ENCODE measurements around the gene GPNMB. TPM values are rescaled to one million over a fixed set of nuclear protein-coding genes. Genes with fewer than 3 reads are reported as not detected.

The GPNMB gene
- total RNA-seq, 4 donors from 2014 or later = 91.3 to 294 (median 143) TPM

GRCh38 chr7:23294549-23295400 is 48.2 kb downstream of the GPNMB start:
- TF ChIP-seq CTCF (IDR thresholded peaks at IDR 0.05) = no peak
- DNase-seq (ENCODE audit: low spot score) = no peak
- no peak for ATAC-seq (ENCODE audit: low FRiP score)

GRCh38 chr7:23295401-23295697 is 48.8 kb downstream of the GPNMB start:
- TF ChIP-seq CTCF (IDR thresholded peaks at IDR 0.05) = no peak
- no peak for DNase-seq (ENCODE audit: low spot score)

GRCh38 chr7:23298141-23298881 is 51.7 kb downstream of the GPNMB start:
- no peak for TF ChIP-seq CTCF (IDR thresholded peaks at IDR 0.05)
- ATAC-seq (ENCODE audit: low FRiP score) (peak; percentile 34), DNase-seq (ENCODE audit: low spot score) (no peak)

More at GRCh38 chr7:23295401-23295697, 48.8 kb downstream of the GPNMB start:
- ATAC-seq (ENCODE audit: low FRiP score) = no peak

- no peak for TF ChIP-seq CTCF (IDR thresholded peaks at IDR 0.05)
- DNase-seq (ENCODE audit: low spot score) (peak; percentile 96), ATAC-seq (ENCODE audit: low FRiP score) (peak; percentile 98)
These were observed 52.6 kb downstream of the GPNMB start, which contains the start of gene MALSU1 for GRCh38 chr7:23298885-23299769. Gene MALSU1, plus strand, starts transcription at chr7:23299339. Its CDS starts 14 bp downstream, at chr7:23299353.

- DNase-seq (ENCODE audit: low spot score) (no peak), ATAC-seq (ENCODE audit: low FRiP score) (no peak)
- TF ChIP-seq CTCF (IDR thresholded peaks at IDR 0.05) = no peak
These were observed 53.3 kb downstream of the GPNMB start for GRCh38 chr7:23299770-23300300.

- DNase-seq (ENCODE audit: low spot score) (no peak), ATAC-seq (ENCODE audit: low FRiP score) (no peak)
- no peak for TF ChIP-seq CTCF (IDR thresholded peaks at IDR 0.05)
These were observed 60.5 kb downstream of the GPNMB start for GRCh38 chr7:23306936-23307521.

All from omental fat pad (tissue), 4 donors.